Gastrocnemius medialis (tissue), 4 donors: ENCODE measurements around the gene EDC3. TPM values are rescaled to one million over a fixed set of nuclear protein-coding genes. Genes with fewer than 3 reads are reported as not detected.

Experiments used
- ATAC-seq, 2 donors: fragments of 150-250 bp; one replicate each; pipeline ENCODE4 v1.9.1; 2016
- DNase-seq, 2 donors: peaks; one replicate each; pipeline ENCODE4 v3.0.0-alpha.2; 2019
- H3K27ac ChIP-seq, 4 donors: fragments of 200-600 bp; sonication (generic); 1 replicate in 1 of 4; 2 replicates in 3 of 4; pipeline ENCODE4 v1.5.1; 2016 to 2018; ENCODE audit warnings: mild to moderate bottlenecking in 2 of 4, moderate library complexity in 1 of 4
- H3K27me3 ChIP-seq, 3 donors: fragments of 200-600 bp; sonication (generic) in 2 of 3; 1 replicate in 1 of 3; 2 replicates in 2 of 3; pipeline versions ENCODE4 v1.5.1 to v1.6.0; 2016 to 2019; ENCODE audit warnings: mild to moderate bottlenecking in 1 of 3, moderate library complexity in 1 of 3
- H3K36me3 ChIP-seq, 2 donors: fragments of 200-600 bp; sonication (generic) in 1 of 2; one replicate each; pipeline ENCODE4 v1.5.1; 2017 to 2018
- H3K4me1 ChIP-seq, 2 donors: fragments of 200-600 bp; sonication (generic) in 1 of 2; one replicate each; pipeline ENCODE4 v1.5.1; 2016 to 2017; ENCODE audit warnings: mild to moderate bottlenecking in 2 of 2
- H3K4me3 ChIP-seq, 4 donors: fragments of 200-600 bp; sonication (generic) in 3 of 4; 1 replicate in 1 of 4; 2 replicates in 3 of 4; pipeline ENCODE4 v1.5.1; 2016 to 2019; ENCODE audit warnings: mild to moderate bottlenecking in 2 of 4
- H3K9me3 ChIP-seq, 3 donors: fragments of 200-600 bp; sonication (generic) in 2 of 3; 1 replicate in 1 of 3; 2 replicates in 2 of 3; pipeline ENCODE4 v1.5.1; 2016 to 2019
- POLR2A ChIP-seq, 2 donors: fragments of 450-650 bp; IDR thresholded peaks; one replicate each; pipeline ENCODE4 v1.6.1; 2017; ENCODE audit warnings: antibody characterized with exemption in 2 of 2, mild to moderate bottlenecking in 2 of 2, moderate library complexity in 2 of 2
- in situ Hi-C, 4 donors: fragments of 200-750 bp; cut with MboI; loops; one replicate each; pipeline versions ENCODE4 v1.15.0 to v1.8.0; 2017; ENCODE audit warnings: low sequenced_read_pairs in 4 of 4
- intact Hi-C: fragments of 100-400 bp; cut with DNase I; formaldehyde crosslinking; loops from one replicate; pipeline ENCODE4 v1.15.1; 2023; ENCODE audit warnings: low total_unique reads
- total RNA-seq, 4 donors: library from RNA; depleted of rRNA; stranded (reverse); fragments of >200 nt; gene quantifications; one replicate each; pipeline versions ENCODE4 v1.1.0 to v1.2.3, GENCODE V29; 2016
- TF ChIP-seq, protein P1 (sequence below), 5 experiments: fragments of 450-650 bp in 3 of 5; fragments of 200-600 bp in 2 of 5; sonication (generic) in 2 of 5; IDR thresholded peaks in 4 of 5; conservative IDR thresholded peaks in 1 of 5; 1 replicate in 4 of 5; 2 replicates in 1 of 5; pipeline ENCODE4 v1.5.1; 2016 to 2019; ENCODE audit warnings: antibody characterized with exemption in 5 of 5, mild to moderate bottlenecking in 3 of 5, moderate library complexity in 3 of 5

Gene EDC3
- total RNA-seq, 4 donors from 2014 or later = 7.9 to 19.4 (median 11.6) TPM

- Histone ChIP-seq H3K4me1 (no peaks in the 10 kb centered on the region), H3K27me3 (no peaks in the 10 kb centered on the region), H3K4me3 (no peak overlapping the region), H3K36me3 (peaks cover 0 to 100% of the 10 kb centered on the region in 2 donors), H3K9me3 (no peaks in the 10 kb centered on the region), H3K27ac (no peak overlapping the region)
- DNase-seq (no peak), ATAC-seq (no peak)
- in situ Hi-C loops = loop anchor here in 3 of 4 donors (25.0 kb wide), 1 partner anchor 310 kb away; the partner anchor contains the start of gene COX5A (in 3 of the 3)
- intact Hi-C loops = no loop called here
- TF ChIP-seq, protein P1, sequence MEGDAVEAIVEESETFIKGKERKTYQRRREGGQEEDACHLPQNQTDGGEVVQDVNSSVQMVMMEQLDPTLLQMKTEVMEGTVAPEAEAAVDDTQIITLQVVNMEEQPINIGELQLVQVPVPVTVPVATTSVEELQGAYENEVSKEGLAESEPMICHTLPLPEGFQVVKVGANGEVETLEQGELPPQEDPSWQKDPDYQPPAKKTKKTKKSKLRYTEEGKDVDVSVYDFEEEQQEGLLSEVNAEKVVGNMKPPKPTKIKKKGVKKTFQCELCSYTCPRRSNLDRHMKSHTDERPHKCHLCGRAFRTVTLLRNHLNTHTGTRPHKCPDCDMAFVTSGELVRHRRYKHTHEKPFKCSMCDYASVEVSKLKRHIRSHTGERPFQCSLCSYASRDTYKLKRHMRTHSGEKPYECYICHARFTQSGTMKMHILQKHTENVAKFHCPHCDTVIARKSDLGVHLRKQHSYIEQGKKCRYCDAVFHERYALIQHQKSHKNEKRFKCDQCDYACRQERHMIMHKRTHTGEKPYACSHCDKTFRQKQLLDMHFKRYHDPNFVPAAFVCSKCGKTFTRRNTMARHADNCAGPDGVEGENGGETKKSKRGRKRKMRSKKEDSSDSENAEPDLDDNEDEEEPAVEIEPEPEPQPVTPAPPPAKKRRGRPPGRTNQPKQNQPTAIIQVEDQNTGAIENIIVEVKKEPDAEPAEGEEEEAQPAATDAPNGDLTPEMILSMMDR (IDR thresholded peaks at IDR 0.05 in 4 of 5, conservative IDR thresholded peaks at IDR 0.05 in 1 of 5) = no peak
- no peak for TF ChIP-seq POLR2A (IDR thresholded peaks at IDR 0.05)
These were observed 68.1 kb downstream of the EDC3 start for GRCh38 chr15:74627766-74628165.

- ATAC-seq = no peak
- TF ChIP-seq, protein P1 (IDR thresholded peaks at IDR 0.05 in 4 of 5, conservative IDR thresholded peaks at IDR 0.05 in 1 of 5) = no peak
- Histone ChIP-seq H3K27me3 (no peaks in the 10 kb centered on the region), H3K4me1 (no peaks in the 10 kb centered on the region), H3K4me3 (no peak overlapping the region), H3K36me3 (peaks cover 0 to 100% of the 10 kb centered on the region in 2 donors), H3K9me3 (no peaks in the 10 kb centered on the region), H3K27ac (no peak overlapping the region)
- in situ Hi-C loops (loop anchor here in 3 of 4 donors (25.0 kb wide), 1 partner anchor 310 kb away; the partner anchor contains the start of gene COX5A (in 3 of the 3)), intact Hi-C loops (no loop called here)
- no peak for DNase-seq
These were observed 68.8 kb downstream of the EDC3 start for GRCh38 chr15:74626752-74627692.

DNA sequence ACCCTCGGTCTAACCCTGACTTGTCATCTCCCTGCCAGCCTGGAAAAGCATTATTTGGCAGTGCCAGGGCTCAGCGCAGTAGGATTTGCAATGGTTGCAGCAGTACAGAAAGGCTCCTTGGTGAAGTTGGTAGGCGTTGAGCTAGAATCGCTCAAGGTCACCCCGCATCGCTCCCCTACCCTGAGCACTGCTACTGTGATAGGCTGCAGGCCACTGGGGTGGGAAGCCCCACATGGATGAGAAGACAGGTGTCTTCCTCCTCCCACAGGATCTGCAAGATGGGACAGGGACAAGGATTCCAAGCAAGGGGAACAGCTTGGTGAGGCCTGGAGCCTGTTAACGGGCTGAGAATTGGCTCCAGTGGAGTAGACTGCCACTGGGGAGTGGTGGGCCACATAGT is 69.5 kb downstream of the EDC3 start:
- intact Hi-C loops = no loop called here
- Histone ChIP-seq H3K27me3 (no peaks in the 10 kb centered on the region), H3K27ac (no peak overlapping the region), H3K36me3 (peaks cover 0 to 100% of the 10 kb centered on the region in 2 donors), H3K9me3 (no peaks in the 10 kb centered on the region), H3K4me1 (peaks cover 2 to 3% of the 10 kb centered on the region in 2 donors), H3K4me3 (no peak overlapping the region)
- ATAC-seq = no peak
- TF ChIP-seq, protein P1 (IDR thresholded peaks at IDR 0.05 in 4 of 5, conservative IDR thresholded peaks at IDR 0.05 in 1 of 5) = no peak
- in situ Hi-C loops = loop anchor here in 3 of 4 donors (25.0 kb wide), 1 partner anchor 311 kb away; the partner anchor contains the start of gene COX5A (in 3 of the 3)
- DNase-seq = no peak

DNA sequence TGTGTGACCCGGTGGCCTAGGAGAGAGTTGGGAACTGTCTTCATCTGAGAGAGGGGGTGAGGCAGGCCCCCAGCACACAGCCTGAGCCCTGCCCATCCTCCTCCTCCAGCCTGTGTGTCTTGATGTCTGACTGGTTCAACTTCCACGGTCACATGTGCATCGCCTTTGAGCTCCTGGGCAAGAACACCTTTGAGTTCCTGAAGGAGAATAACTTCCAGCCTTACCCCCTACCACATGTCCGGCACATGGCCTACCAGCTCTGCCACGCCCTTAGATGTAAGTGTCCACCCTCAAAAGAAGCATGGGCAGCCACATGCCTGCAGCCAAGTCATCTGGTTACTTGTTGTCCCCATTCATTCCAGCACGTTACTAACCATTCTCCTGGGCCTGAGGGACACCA is 70.1 kb downstream of the EDC3 start:
- no peak for ATAC-seq
- Histone ChIP-seq H3K4me1 (peaks cover 6 to 9% of the 10 kb centered on the region in 2 donors), H3K27me3 (no peaks in the 10 kb centered on the region), H3K4me3 (no peak overlapping the region), H3K36me3 (peaks cover 0 to 100% of the 10 kb centered on the region in 2 donors), H3K27ac (no peak overlapping the region), H3K9me3 (no peaks in the 10 kb centered on the region)
- no peak for DNase-seq
- in situ Hi-C loops (loop anchor here in 3 of 4 donors (25.0 kb wide), 1 partner anchor 312 kb away; the partner anchor contains the start of gene COX5A (in 3 of the 3)), intact Hi-C loops (no loop called here)
- TF ChIP-seq, protein P1 (IDR thresholded peaks at IDR 0.05 in 4 of 5, conservative IDR thresholded peaks at IDR 0.05 in 1 of 5) = no peak
- TF ChIP-seq POLR2A (IDR thresholded peaks at IDR 0.05) = no peak
